Urothelium cell line (cell line): ENCODE measurements around the gene MAGEA8.
"Not testable (repeated sequence)": the region's sequence is repeated elsewhere in the genome, so short reads cannot be mapped to it uniquely, and the experiment has no call there.

ENCODE experiments used
- DNase-seq: peaks from one replicate; pipeline ENCODE4 v3.0.0; 2011; ENCODE audit warnings: low spot score, mixed read lengths
- FAIRE-seq: peaks from 2 replicates; lab custom pipeline; 2011; peaks lifted over from hg19 to GRCh38; lab: Jason Lieb, UNC

Gene MAGEA8, protein sequence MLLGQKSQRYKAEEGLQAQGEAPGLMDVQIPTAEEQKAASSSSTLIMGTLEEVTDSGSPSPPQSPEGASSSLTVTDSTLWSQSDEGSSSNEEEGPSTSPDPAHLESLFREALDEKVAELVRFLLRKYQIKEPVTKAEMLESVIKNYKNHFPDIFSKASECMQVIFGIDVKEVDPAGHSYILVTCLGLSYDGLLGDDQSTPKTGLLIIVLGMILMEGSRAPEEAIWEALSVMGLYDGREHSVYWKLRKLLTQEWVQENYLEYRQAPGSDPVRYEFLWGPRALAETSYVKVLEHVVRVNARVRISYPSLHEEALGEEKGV

DNA sequence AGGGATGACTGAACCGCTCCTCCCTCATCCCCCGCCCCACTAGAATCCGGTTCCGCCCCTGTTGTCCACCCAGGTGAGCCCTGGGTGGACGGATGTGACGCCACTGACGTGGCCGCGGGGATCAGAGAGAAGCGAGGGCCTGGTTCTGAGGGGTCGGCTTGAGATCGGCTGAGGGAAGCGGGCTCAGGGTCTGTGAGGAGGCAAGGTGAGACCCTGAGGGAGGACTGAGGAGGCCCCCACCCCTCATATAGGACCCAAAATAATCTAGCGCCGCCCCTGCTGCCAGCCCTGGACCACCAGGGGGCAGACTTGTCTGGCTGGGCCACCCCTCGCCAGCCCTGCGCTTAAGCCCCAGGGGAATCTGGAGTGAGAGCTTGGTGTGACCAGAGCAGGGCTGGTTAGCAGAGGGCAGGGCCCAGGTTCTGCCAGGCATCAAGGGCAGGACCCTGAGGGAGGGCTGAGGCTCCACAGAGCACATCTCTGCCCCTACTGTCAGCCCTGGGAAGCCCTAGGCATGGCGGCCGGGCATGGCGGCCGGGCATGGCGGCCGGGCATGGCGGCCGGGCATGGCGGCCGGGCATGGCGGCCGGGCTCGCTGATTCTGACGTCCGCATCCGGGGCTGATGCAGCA, at the start of gene MAGEA8:
TSS of gene MAGEA8 (plus strand) at position 103 of the 631 bp plus-strand sequence. CDS start 3,090 bp downstream, outside the sequence.
- peak; percentile 54 for DNase-seq

DNA sequence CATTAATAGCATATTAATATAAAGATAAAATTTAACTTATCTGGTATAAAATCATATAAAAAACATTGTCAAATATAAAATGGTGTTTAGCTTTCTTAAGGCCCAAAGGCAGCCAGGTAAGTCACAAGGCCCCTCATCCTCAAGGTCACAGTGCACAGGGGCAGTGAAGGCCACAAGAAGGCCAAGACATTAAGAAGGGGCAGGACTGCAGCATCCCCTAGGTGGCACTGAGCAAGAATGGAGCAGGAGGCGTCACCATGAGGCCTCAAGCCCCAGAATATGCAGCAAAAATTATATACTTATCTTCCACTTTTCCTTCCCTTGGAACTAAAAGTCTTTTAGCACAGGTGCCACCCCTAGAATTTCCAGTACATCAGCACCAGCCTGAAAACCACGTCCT, 49.5 kb upstream of the MAGEA8 start:
- FAIRE-seq: no peak
- DNase-seq: no peak

More for the DNA sequence above, at the start of gene MAGEA8:
- no peak for FAIRE-seq

DNA sequence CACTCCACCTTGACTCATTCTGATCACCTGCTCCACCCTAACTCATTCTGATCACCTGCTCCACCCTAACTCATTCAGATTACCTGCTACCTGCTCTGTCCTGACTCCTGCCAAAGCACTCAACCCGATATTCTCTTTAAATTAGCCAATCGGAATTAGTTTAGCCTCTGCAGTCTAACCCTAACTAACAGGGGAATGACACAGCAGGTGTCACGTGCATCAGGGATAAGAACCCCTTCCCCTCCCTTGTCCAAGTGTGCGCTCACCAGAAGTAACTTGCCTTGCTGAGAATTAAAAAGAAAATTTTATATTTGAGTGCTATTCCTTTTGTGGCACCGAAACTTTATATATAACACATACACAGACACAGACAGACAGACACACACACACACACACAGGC, 44.3 kb upstream of the MAGEA8 start:
- DNase-seq, FAIRE-seq: not testable (repeated sequence)

DNA sequence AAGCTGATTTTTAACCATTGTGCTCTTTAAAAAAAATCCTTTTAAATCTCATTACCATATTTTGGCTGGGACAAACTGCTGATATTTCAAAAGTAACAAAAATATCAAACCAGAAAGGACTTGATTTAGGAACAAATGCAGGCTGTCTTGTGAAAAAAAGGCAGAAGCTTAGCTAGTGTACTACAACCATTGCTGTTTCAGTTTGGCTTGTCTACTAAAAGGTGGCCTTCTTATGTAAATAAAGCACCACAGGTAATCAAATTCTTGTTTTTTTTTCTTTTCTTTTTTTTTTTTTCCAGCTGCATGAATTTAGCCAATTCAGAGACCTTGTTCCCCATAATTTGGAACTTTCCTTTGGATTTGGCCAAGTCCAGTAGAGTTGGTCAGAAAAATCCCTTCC, 43.8 kb upstream of the MAGEA8 start:
- DNase-seq: no peak
- FAIRE-seq: no peak

DNA sequence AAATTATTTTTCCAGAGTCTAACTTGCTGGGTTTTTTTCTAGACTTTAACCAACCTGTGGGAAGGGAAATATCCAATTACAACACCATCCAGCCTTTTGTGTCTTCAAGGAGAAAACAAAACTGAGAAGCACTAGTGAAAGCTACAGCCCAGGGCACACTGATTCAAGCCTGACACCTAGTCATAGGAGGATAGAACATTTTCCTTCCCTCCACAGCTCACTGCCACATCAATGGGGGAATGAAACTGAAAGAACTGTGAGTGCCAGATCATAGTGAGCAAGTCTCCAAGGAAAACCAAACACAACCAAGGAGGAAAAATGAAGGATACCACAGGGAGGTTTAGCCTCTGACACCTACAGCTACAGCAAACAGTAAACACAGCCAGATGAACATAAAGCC, 43.3 kb upstream of the MAGEA8 start:
- DNase-seq (no peak), FAIRE-seq (no peak)

DNA sequence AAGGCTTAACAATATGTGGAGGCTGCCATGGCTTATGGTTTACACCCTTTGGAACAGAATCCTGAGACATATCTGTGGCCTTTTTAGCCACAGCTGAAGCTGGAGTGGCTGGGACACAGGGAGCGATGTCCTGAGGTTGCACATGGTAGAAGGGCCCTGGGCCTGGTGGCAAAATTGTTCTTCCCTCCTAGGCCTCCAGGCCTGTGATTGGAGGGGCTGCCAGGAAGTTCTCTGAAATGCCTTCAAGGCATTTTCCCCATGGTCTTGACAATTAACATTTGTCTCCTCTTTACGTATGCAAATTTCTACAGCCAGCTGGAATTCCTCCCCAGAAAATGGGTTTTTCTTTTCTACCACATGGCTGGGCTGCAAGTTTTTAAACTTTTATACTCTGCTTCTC, 39.1 kb upstream of the MAGEA8 start:
- FAIRE-seq (no peak), DNase-seq (no peak)

DNA sequence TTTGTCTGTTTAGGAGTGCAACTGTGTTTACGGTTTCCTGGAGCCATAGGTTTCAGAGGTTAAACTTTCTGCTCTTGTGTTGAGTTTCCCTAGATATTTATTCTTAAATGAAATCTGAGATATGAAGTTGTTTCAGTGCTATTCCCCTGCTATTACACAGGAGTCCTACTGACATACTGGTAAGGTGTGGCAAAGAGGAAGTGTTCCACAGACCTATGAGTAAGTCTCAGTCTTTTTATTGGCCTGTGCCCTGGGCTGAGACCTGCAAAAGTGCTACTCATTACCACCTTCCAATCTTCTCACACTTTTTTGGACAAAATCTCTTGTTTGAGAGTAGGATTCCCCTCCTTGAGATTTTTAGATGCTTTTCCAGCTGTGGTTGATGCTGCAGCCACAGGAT, 35.6 kb upstream of the MAGEA8 start:
- FAIRE-seq (no peak), DNase-seq (no peak)

DNA sequence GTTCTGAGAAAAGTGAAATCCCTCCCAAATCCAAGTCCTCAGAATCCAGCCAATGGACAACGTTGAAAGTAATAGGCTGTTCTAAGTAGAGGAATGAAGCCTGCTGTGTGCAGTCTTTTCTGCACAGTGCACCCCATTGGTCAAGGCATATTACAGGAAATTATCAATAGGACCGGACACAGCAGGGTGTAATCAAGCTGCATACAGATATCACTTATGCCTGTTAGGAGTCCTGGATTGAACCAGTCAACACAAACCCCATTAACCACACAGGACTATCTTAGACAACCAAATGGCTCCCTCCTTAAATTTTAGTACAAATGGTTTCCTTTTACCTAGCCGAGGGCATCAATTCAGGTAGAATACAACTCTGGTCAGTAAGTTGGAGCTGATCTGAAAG, 34.2 kb upstream of the MAGEA8 start:
- DNase-seq (no peak), FAIRE-seq (no peak)

DNA sequence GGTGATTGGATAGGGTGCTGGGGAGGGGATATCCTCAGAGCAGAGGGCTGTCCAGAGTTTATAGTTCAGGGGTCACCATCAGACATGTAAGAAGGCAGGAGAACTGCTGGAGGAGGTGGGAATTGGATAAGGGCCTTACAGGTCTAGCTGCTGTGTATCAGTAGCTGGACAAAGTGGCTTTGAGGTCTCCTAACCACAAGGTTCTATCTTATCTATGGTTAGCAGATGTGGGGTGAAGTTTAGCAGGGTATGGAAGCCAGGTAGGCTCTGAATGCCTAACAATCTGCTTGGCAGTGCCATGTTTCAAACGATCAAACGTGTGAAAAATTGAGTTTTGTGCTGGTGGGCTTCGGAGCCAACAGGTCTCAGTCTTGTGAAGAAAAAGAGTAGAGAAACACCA, 32.1 kb upstream of the MAGEA8 start:
- no peak for FAIRE-seq
- no peak for DNase-seq

DNA sequence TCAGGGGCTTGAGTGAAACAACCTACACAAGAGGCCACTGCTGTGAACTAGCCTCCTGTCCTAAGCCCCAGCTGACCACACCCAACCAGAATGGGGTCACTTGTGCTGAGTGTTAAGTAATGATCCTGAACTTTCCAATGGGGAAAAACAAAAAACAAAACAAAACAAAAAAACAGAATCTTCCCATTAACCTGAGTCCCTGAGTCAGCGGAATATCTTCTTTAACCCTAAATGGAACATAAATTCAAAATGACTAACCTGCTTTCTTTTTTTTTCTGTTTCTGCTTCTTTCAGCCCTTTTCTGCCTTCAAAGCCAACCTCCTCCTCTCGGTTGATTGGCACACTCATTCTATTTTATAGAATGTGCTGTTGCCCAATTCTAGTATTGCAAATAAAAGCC, 31.2 kb upstream of the MAGEA8 start:
- no peak for DNase-seq
- FAIRE-seq: no peak

DNA sequence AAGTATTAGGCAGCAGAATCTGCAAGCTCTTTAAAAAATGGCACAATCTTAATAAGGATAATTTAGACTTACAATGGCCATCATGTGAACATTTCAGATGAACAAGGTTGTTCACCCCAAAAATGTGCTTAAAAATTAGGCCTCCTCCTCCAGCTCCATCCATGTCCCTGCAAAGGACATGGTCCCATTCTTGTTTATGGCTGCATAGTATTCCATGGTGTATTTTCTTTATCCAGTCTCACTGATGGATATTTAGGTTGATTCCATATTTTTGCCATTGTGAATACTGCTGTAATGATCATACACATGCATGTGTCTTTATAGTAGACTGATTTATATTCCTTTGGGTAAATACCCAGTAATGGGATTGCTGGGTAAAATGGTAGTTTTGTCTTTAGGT, 29.1 kb upstream of the MAGEA8 start:
- no peak for FAIRE-seq
- no peak for DNase-seq

DNA sequence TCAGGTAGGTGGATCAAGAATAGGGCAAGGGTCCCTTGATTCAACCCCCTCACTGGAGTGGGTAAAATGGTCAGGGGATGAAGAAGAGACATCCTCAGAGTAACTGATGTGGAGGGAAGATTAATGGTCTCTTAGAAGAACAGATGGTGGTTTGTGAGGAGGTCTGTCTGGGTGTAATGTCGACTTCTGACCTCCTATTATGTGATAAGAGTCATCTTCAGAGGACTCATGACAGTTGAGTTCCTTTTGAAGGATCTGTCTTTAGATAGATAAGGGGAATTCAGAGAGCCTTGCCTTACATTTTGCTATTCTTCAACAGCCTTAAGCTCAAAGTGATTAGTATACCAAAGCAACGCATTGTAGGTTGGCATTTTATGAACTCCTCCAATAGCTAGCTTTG, 27.1 kb upstream of the MAGEA8 start:
- no peak for DNase-seq
- no peak for FAIRE-seq

DNA sequence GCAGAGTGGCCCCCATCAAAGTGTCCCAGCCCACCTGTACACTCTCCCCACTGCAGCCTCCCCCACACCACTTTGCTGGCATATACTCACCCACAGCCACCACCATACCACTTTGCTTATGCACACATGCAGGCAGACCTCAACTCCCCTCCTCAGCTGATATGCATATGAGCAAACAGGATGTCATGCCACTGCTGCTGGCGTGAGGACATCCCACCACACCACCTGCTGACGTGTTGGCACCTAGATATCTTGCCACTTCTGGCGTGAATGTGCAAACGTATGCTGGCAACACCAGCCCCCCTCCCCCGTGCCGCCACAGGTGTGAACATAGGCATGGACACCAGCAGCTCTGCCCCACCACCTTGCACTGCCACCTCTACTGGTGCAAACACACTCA, 22.4 kb upstream of the MAGEA8 start:
- no peak for DNase-seq
- FAIRE-seq: no peak

DNA sequence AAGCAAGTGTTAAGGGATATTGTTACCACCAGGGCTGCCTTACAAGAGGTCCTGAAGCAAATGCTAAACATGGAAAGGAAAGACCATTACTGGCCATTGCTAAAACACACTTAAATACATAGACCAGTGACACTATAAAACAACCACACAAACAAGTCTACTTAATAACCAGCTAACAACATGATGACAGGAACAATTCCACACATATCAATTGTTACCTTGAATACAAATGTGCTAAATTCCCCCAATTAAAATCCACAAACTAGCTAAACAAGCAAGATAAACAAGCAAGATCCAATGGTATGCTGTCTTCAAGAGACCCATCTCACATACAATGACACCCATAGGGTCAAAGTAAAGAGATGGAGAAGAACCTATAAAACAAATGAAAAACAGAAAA, 20.5 kb upstream of the MAGEA8 start:
- FAIRE-seq (no peak), DNase-seq (no peak)

DNA sequence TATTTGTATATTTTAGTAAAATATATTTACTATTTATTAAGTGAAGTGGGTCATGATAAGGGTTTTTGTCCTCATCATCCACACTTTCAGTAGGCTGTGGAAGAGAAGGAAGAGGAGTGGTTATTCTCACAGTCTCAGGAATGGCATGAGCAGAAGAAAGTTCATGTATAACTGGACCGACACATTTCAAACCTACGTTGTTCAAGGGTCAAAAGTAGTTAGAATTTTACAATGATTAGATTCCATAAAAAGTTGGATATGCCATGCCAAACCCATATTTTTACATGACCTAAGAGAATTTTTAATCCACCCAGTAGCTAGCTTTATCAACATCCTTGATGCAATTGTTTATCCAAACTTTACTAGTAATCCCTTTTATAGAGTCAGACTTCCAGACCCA, 15.6 kb upstream of the MAGEA8 start:
- no peak for DNase-seq
- FAIRE-seq: no peak

DNA sequence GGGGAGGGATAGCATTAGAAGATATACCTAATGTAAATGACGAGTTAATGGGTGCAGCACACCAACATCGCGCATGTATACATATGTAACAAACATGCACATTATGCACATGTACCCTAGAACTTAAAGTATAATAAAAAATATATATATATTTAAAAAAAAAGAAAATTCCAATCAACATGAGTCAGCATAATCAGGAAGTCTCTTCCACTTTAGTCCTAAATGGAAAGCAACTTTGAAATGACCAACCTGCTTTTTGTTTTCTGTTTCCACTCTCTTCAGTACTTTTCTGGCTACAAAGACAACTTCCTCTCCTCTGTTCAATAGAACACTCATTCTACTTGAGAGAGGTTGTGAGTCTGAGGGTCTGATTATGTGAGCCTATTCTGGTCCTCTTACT, 13.5 kb upstream of the MAGEA8 start:
- FAIRE-seq (no peak), DNase-seq (no peak)

DNA sequence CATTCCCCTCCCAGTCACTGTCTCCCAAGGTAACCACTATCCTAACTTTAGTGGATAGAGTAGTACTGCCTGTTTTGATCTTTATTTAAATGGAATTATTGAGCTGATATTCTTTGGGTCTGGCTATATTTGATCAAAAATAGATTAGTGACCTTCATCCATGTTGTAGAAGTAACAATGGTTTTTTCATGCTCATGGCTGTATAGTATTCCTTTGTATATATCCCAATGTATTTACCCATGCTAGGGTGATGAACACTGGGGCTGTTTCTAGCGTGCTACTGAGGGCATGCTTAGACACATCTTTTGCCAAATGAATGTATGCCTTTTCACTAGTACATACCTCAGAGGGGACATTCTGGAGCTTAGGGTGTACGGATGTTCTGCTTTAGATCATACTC, 10.1 kb upstream of the MAGEA8 start:
- FAIRE-seq (no peak), DNase-seq (no peak)

DNA sequence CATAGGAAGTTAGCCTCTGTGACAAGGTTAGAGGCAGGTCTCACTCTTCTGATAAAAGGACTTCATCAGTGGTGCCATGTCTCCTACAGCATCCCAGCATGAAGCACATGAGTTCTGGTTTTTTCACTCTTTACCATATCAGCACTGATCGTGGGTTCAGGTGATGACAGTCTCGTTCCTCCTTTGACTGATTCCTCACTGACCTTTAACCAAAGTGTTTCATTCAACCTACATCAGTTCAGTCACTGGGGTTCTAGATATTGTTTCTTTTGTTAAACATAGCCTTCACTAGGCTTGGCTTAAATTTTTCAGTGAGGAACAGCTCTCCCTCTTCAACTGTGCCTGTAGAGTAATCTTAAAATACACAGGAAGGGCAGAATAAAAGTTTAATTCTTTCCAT, 9.6 kb upstream of the MAGEA8 start:
- FAIRE-seq: no peak
- DNase-seq: no peak

DNA sequence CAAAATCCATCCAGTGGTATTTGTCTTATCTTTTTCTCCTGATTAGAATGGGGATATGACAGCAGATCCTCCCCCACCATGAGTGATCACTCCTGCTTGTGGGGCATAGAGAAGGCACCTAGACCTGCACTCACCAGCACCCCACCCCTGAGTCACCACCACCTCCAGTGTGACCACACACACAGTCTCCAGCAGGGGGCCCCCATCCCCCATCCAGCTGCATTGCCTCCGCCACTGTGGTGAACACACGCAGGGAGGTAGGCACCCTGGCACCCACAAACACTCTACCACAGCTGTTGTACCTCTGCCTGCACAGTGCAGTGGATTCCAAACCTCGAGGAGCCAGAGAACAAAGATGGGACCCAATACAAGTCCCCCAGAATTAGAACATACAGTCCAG, 9.0 kb upstream of the MAGEA8 start:
- no peak for FAIRE-seq
- no peak for DNase-seq

DNA sequence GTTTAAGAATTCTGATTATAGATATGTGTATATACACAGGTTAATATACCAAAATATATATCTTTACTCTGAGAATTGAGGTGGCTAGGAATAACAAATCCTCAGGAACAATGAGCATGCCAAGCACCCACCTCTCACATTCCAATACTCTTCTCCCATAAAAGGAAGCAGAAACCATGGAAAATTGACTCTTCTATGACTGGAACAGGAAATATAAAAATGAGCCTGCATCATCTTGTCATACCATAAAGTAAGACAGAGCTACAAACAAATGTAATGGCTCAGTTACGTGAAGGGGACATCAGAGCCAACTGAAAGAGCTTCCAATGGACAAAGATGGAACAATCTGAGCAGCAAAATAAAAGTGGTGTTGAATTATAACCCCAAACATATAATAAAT, 3.8 kb upstream of the MAGEA8 start:
- no peak for FAIRE-seq
- no peak for DNase-seq

DNA sequence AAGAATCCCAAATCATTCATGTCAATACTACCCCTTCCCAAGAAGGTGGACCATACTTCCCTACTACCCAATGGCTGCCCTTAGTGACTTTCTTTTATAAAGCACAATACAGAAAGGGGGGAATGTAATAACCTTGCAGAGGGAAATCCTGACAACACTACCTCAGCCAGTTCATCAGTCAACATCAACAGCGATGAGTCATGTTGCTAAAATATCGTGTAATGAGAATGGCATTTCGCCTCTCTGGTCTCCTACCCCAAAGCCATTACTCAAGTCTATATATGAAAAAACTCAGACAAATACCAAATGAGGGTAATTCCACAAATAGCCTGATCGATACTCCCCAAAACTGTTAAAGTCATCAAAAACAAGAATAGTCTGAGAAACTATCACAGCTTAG, 3.3 kb upstream of the MAGEA8 start:
- FAIRE-seq (no peak), DNase-seq (peak; percentile 8)

DNA sequence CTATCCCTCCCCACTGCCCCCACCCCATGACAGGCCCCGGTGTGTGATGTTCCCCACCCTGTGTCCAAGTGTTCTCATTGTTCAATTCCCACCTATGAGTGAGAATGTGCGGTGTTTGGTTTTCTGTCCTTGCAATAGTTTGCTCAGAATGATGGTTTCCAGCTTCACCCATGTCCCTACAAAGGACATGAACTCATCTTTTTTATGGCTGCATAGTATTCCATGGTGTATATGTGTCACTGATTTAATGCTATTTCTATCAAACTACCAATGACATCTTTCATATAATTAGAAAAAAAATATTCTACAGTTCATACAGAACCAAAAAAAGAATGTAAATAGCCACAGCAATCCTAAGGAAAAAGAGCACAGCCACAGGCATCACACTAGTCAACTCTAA, 9.8 kb downstream of the MAGEA8 start:
- not testable (repeated sequence) for DNase-seq, FAIRE-seq

DNA sequence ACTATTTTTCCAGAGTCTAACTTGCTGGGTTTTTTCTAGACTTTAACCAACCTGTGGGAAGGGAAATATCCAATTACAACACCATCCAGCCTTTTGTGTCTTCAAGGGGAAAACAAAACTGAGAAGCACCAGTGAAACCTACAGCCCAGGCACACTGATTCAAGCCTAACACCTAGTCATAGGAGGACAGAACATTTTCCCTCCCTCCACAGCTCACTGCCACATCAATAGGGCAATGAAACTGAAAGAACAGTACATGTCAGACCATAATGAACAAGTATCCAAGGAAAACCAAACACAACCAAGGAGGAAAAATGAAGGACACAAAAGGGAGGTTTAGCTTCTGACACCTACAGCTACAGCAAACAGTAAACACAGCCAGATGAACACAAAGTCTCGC, 17.6 kb downstream of the MAGEA8 start:
- no peak for DNase-seq
- FAIRE-seq: no peak
